Gastrocnemius medialis (tissue), 4 donors: ENCODE results near the gene TUB.

Experiments
- CTCF ChIP-seq, 5 experiments: fragments of 450-650 bp in 3 of 5; fragments of 200-600 bp in 2 of 5; sonication (generic) in 2 of 5; IDR thresholded peaks in 4 of 5; conservative IDR thresholded peaks in 1 of 5; 1 replicate in 4 of 5; 2 replicates in 1 of 5; pipeline ENCODE4 v1.5.1; 2016 to 2019; ENCODE audit warnings: antibody characterized with exemption in 5 of 5, mild to moderate bottlenecking in 3 of 5, moderate library complexity in 3 of 5
- POLR2A ChIP-seq, 2 donors: fragments of 450-650 bp; IDR thresholded peaks; one replicate each; pipeline ENCODE4 v1.6.1; 2017; ENCODE audit warnings: antibody characterized with exemption in 2 of 2, mild to moderate bottlenecking in 2 of 2, moderate library complexity in 2 of 2

GRCh38 chr11:8110396-8110795 lies 29.4 kb downstream of the TUB start:
- TF ChIP-seq CTCF (IDR thresholded peaks at IDR 0.05 in 4 of 5, conservative IDR thresholded peaks at IDR 0.05 in 1 of 5) (no peak), POLR2A (IDR thresholded peaks at IDR 0.05) (no peak)
